ENCODE results near the gene CEP85L.
A peak's percentile ranks its signal among the peaks of the same experiment; 100 is the strongest.

CEP85L gene

GRCh38 chr6:118535176-118535844 lies 116.1 kb downstream of the CEP85L start:
- no peak for DNase-seq

GRCh38 chr6:118530942-118531341 lies 120.4 kb downstream of the CEP85L start:
- DNase-seq, result no peak

GRCh38 chr6:118529756-118530155 lies 121.6 kb downstream of the CEP85L start:
- no peak for DNase-seq

- no peak for DNase-seq
Observed at GRCh38 chr6:118528129-118528528, 123.3 kb downstream of the CEP85L start.

- DNase-seq, result no peak
Observed at GRCh38 chr6:118525913-118526780, 125.2 kb downstream of the CEP85L start.

GRCh38 chr6:118524686-118525085 lies 126.7 kb downstream of the CEP85L start:
- DNase-seq, result peak; percentile 19

GRCh38 chr6:118523216-118523615 lies 128.2 kb downstream of the CEP85L start:
- DNase-seq, result no peak

GRCh38 chr6:118522422-118522821 lies 129.0 kb downstream of the CEP85L start:
- DNase-seq, result no peak

- no peak for DNase-seq
Observed at GRCh38 chr6:118514689-118515088, 136.7 kb downstream of the CEP85L start.

- no peak for DNase-seq
Observed at GRCh38 chr6:118511930-118512715, 139.3 kb downstream of the CEP85L start.

GRCh38 chr6:118509009-118509617 lies 142.3 kb downstream of the CEP85L start:
- peak; percentile 71 for DNase-seq

- DNase-seq, result no peak
Observed at GRCh38 chr6:118507636-118508035, 143.8 kb downstream of the CEP85L start.

- DNase-seq, result peak; percentile 82
Observed at GRCh38 chr6:118506071-118506638, 145.2 kb downstream of the CEP85L start.

- DNase-seq, result no peak
Observed at GRCh38 chr6:118505656-118506055, 145.7 kb downstream of the CEP85L start.

GRCh38 chr6:118504611-118505010 lies 146.8 kb downstream of the CEP85L start:
- peak; percentile 8 for DNase-seq

GRCh38 chr6:118502169-118502568 lies 149.2 kb downstream of the CEP85L start:
- DNase-seq, result peak; percentile 56

GRCh38 chr6:118501765-118502164 lies 149.6 kb downstream of the CEP85L start:
- DNase-seq, result no peak

GRCh38 chr6:118501099-118501498 lies 150.3 kb downstream of the CEP85L start:
- DNase-seq, result no peak

GRCh38 chr6:118500130-118501015 lies 151.0 kb downstream of the CEP85L start:
- no peak for DNase-seq

- DNase-seq, result no peak
Observed at GRCh38 chr6:118495485-118496280, 155.7 kb downstream of the CEP85L start.

- DNase-seq, result no peak
Observed at GRCh38 chr6:118494091-118494490, 157.3 kb downstream of the CEP85L start.
